ENCODE data around the gene SLC6A18.

GRCh38 chr5:1247811-1248210 is 22.6 kb downstream of the SLC6A18 start:
- TF ChIP-seq POLR2A (IDR thresholded peaks at IDR 0.05; ENCODE audit: low read length) (no peak), GATA1 (IDR thresholded peaks at IDR 0.05; ENCODE audit: low read depth, low read length) (no peak)
